ENCODE data around the gene C6orf141.

C6orf141 gene

GRCh38 chr6:49539102-49539501 lies 11.4 kb upstream of the C6orf141 start:
- Histone ChIP-seq H3K4me1 (ENCODE audit: control insufficient read depth, low read length) (no peaks in the 10 kb centered on the region), H3K27ac (ENCODE audit: low read depth, low read length) (no peak overlapping the region), H3K4me3 (ENCODE audit: low read length) (no peak overlapping the region), H3K27me3 (ENCODE audit: control insufficient read depth, low read length) (no peaks in the 10 kb centered on the region), H3K4me2 (ENCODE audit: low read length) (no peak overlapping the region), H4K20me1 (ENCODE audit: control insufficient read depth, insufficient read depth, low read depth, low read length) (no peaks in the 10 kb centered on the region), H3K36me3 (ENCODE audit: control insufficient read depth, low read length) (no peaks in the 10 kb centered on the region), H3F3A (ENCODE audit: control insufficient read depth, insufficient read depth) (no peaks in the 10 kb centered on the region), H3K9me2 (replicated peaks; ENCODE audit: control insufficient read depth, low read length) (no peaks in the 10 kb centered on the region), H3K9me3 (ENCODE audit: control insufficient read depth, insufficient read depth, low read length) (no peaks in the 10 kb centered on the region), H3K79me2 (ENCODE audit: control insufficient read depth, low read length) (no peaks in the 10 kb centered on the region)
- no peak for TF ChIP-seq EZH2phosphoT487 (IDR thresholded peaks at IDR 0.05; ENCODE audit: borderline replicate concordance, low read length)
- TF ChIP-seq, protein P1, sequence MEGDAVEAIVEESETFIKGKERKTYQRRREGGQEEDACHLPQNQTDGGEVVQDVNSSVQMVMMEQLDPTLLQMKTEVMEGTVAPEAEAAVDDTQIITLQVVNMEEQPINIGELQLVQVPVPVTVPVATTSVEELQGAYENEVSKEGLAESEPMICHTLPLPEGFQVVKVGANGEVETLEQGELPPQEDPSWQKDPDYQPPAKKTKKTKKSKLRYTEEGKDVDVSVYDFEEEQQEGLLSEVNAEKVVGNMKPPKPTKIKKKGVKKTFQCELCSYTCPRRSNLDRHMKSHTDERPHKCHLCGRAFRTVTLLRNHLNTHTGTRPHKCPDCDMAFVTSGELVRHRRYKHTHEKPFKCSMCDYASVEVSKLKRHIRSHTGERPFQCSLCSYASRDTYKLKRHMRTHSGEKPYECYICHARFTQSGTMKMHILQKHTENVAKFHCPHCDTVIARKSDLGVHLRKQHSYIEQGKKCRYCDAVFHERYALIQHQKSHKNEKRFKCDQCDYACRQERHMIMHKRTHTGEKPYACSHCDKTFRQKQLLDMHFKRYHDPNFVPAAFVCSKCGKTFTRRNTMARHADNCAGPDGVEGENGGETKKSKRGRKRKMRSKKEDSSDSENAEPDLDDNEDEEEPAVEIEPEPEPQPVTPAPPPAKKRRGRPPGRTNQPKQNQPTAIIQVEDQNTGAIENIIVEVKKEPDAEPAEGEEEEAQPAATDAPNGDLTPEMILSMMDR (IDR thresholded peaks at IDR 0.05; ENCODE audit: low read depth, low read length, poor library complexity, severe bottlenecking) = no peak

GRCh38 chr6:49540614-49541013 lies 9.9 kb upstream of the C6orf141 start:
- H3K27me3 ChIP-seq (ENCODE audit: control insufficient read depth, low read length) = no peaks in the 10 kb centered on the region
- H3K9me2 ChIP-seq (replicated peaks; ENCODE audit: control insufficient read depth, low read length) = no peaks in the 10 kb centered on the region
- TF ChIP-seq, protein P1 (IDR thresholded peaks at IDR 0.05; ENCODE audit: low read depth, low read length, poor library complexity, severe bottlenecking) = no peak
- TF ChIP-seq EZH2phosphoT487 (IDR thresholded peaks at IDR 0.05; ENCODE audit: borderline replicate concordance, low read length) = no peak
- no peaks in the 10 kb centered on the region for H4K20me1 ChIP-seq (ENCODE audit: control insufficient read depth, insufficient read depth, low read depth, low read length)
- H3K9me3 ChIP-seq (ENCODE audit: control insufficient read depth, insufficient read depth, low read length) = no peaks in the 10 kb centered on the region
- no peak overlapping the region for H3K4me3 ChIP-seq (ENCODE audit: low read length)
- no peak overlapping the region for H3K4me2 ChIP-seq (ENCODE audit: low read length)
- H3F3A ChIP-seq (ENCODE audit: control insufficient read depth, insufficient read depth) = no peaks in the 10 kb centered on the region
- no peaks in the 10 kb centered on the region for H3K36me3 ChIP-seq (ENCODE audit: control insufficient read depth, low read length)
- no peaks in the 10 kb centered on the region for H3K79me2 ChIP-seq (ENCODE audit: control insufficient read depth, low read length)
- H3K4me1 ChIP-seq (ENCODE audit: control insufficient read depth, low read length) = no peaks in the 10 kb centered on the region
- H3K27ac ChIP-seq (ENCODE audit: low read depth, low read length) = no peak overlapping the region

- no peak overlapping the region for H3K27ac ChIP-seq (ENCODE audit: low read depth, low read length)
- H3K79me2 ChIP-seq (ENCODE audit: control insufficient read depth, low read length) = no peaks in the 10 kb centered on the region
- H3K9me2 ChIP-seq (replicated peaks; ENCODE audit: control insufficient read depth, low read length) = no peaks in the 10 kb centered on the region
- no peak for TF ChIP-seq EZH2phosphoT487 (IDR thresholded peaks at IDR 0.05; ENCODE audit: borderline replicate concordance, low read length)
- TF ChIP-seq, protein P1 (IDR thresholded peaks at IDR 0.05; ENCODE audit: low read depth, low read length, poor library complexity, severe bottlenecking) = no peak
- H4K20me1 ChIP-seq (ENCODE audit: control insufficient read depth, insufficient read depth, low read depth, low read length) = no peaks in the 10 kb centered on the region
- no peaks in the 10 kb centered on the region for H3K36me3 ChIP-seq (ENCODE audit: control insufficient read depth, low read length)
- H3K4me1 ChIP-seq (ENCODE audit: control insufficient read depth, low read length) = no peaks in the 10 kb centered on the region
- no peak overlapping the region for H3K4me2 ChIP-seq (ENCODE audit: low read length)
- no peak overlapping the region for H3K4me3 ChIP-seq (ENCODE audit: low read length)
- no peaks in the 10 kb centered on the region for H3K27me3 ChIP-seq (ENCODE audit: control insufficient read depth, low read length)
- no peaks in the 10 kb centered on the region for H3F3A ChIP-seq (ENCODE audit: control insufficient read depth, insufficient read depth)
- H3K9me3 ChIP-seq (ENCODE audit: control insufficient read depth, insufficient read depth, low read length) = no peaks in the 10 kb centered on the region
Measured at GRCh38 chr6:49541210-49541724, 9.2 kb upstream of the C6orf141 start.
